ENCODE results near the gene ABHD17C.
"Not testable (repeated sequence)": the region's sequence is repeated elsewhere in the genome, so short reads cannot be mapped to it uniquely, and the experiment has no call there.

Gene ABHD17C

DNA sequence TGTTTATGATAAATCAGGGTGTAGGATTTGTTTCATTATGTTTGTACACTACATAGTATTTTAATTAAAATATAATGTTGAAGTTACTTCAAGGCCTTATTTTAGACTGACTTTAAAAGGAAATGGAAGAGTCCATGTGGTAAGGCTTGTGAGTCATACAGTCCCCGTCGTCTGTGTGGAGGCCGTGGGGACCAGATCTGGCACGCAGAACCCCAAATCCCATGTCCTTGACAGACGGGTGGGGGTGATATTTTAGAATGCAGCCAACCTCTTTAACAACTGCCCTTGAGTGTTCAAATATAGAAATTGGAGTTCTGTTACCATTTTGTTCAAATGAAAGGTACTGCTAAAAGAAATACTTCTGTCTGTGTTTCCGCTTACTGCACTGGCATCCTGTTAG is 35.8 kb downstream of the ABHD17C start:
- DNase-seq (ENCODE audit: low read depth in 2 of 2): no peak

GRCh38 chr15:80732167-80732566 is 37.1 kb downstream of the ABHD17C start:
- no peak for DNase-seq (ENCODE audit: low read depth in 2 of 2)

GRCh38 chr15:80732818-80733217 is 37.7 kb downstream of the ABHD17C start:
- DNase-seq (ENCODE audit: low read depth in 2 of 2): no peak

DNA sequence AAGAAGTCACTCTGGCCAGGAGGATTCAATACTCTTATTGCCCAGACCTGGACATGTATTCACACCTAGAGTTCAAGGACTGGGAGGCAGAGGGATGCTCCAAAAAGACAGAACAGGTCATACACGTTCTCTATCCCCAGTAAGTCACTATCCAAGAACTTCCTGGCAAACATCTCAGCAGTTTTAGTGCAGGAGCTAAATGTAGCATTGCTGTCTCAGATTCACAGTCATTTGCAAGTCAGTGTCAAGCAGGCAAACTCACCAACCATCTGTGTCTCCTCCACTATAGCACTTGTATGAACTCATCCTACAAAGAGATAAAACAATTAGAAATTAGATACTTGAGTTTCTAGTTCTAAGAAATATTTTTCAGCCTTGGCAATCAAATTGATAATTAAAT is 38.4 kb downstream of the ABHD17C start:
- no peak for DNase-seq (ENCODE audit: low read depth in 2 of 2)

DNA sequence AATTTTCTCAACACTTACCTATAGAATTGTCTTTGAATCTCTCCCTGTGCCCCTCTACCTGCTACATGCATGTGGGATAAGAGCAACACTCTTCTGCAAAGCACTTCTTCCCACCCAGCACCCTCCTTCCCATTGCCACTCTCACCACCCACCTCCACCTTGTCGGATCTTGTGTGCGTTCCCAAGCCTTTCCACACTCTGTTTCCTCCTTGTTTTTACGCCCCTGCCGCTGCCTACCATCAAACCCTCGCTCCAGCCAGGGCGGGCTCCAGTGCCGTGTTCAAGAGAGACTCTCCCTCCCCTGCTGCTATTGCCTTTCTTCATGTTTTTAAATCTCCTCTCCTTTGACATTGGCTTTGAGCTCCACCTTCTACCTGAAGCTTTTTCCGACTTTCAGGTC is 40.2 kb downstream of the ABHD17C start:
- DNase-seq (ENCODE audit: low read depth in 2 of 2): no peak

DNA sequence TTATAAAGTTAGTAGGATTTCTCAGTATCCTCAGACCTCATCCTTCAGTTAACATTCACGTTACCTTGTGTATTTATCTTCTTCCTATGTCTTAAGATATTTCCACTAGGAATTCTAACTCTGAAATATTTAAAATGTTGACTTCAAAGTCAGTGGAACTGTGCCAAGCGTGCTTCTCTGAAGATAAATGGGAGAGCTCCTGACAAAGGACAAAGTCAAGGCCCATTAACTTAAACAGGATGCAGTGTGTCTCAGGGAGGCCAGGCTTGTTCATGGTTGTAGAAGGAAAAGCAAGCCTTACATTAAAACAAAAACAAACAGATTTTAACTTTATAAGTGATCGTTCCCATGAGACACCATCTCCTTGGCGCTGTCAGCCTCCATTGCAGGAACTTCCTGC is 41.5 kb downstream of the ABHD17C start:
- no peak for DNase-seq (ENCODE audit: low read depth in 2 of 2)

- DNase-seq (ENCODE audit: low read depth in 2 of 2): no peak
These were observed 44.8 kb downstream of the ABHD17C start for GRCh38 chr15:80739919-80740318.

GRCh38 chr15:80742081-80742480 is 47.0 kb downstream of the ABHD17C start:
- DNase-seq (ENCODE audit: low read depth in 2 of 2): no peak

DNA sequence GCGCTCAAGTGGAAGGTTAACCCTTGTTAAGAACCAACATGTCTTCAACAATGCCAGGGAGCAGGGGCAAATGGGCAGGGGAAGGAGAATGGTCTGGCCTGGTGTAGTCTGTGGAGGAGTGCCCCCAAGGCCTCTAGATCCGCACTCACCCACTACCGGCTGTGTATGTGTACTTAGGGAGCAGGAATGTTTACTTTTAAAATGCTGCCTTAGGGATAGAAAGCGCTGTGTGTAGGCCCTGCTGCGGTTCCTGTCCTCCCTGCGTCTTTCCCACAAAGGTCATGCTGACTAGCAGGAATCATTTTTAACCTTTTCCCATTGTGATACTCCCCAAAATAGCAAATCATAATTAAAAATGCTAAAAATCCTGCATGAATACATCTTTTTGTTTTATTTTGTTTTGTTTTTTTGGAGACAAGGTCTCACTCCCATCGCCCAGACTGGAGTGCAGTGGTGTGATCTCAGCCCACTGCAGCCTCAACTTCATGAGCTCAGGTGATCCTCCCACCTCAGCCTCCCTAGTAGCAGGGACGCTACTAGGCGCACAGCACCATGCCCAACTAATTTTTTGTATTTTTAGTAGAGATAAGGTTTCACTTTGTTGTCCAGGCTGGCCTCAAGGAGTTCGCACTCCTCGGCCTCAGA is 48.2 kb downstream of the ABHD17C start:
- DNase-seq (ENCODE audit: low read depth in 2 of 2): no peak

GRCh38 chr15:80744415-80744814 is 49.3 kb downstream of the ABHD17C start:
- no peak for DNase-seq (ENCODE audit: low read depth in 2 of 2)

GRCh38 chr15:80744826-80745225 is 49.7 kb downstream of the ABHD17C start:
- no peak for DNase-seq (ENCODE audit: low read depth in 2 of 2)

DNA sequence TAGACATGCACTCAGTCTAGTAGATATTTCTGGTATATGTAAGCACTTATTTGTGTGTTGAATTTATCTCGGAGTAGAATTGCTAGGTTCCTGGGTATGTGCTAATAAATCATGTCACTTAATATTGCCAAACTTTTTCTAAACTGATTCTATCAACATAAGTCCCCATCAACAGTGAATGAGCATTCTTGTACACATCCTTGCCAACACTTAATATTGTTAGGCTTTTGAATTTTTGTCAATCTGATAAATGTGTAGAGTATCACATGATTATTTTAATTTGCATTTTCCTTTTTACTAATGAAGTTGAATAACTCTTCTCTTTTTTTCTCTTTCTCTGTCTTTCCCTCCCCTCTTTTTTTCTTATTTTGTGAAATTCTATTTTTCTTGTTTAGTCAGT is 50.8 kb downstream of the ABHD17C start:
- no peak for DNase-seq (ENCODE audit: low read depth in 2 of 2)

GRCh38 chr15:80747317-80748053 is 52.4 kb downstream of the ABHD17C start:
- no peak for DNase-seq (ENCODE audit: low read depth in 2 of 2)

DNA sequence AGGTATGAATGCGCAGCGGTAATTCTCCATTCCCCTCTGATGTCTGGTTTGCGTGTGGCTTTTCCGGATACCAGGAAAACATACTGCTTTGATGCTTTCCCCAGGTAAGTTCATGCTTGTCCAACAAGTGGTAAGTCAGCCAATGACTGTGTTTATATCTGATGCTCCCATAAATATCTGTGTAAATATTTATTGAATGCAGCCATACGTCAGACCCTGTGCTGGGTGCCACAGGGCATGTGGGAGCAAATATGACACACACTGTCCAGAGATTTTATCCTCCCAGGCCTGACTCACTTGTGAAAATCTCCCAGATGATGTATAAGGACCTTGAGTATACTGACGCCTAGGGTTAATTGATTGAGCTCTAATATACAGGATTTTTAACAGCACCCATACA is 54.5 kb downstream of the ABHD17C start:
- no peak for DNase-seq (ENCODE audit: low read depth in 2 of 2)

DNA sequence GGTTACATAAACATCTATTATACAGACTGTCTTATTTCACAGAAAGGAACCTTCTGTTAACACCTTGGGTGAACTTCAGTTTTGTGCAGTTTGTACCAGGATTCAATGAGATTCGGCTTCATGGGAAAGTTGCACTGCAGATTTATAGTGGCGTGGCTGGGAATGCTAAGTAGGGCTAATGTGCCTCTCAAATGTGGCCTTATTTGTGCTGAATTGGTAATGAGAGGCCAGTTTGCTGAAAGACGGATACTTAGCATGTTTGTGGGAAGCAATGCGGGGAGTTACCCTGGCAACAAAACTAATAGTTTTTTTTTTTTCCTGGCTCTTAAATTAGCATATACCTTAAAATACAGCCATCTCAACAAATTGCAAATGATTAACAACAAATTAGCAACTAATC is 55.5 kb downstream of the ABHD17C start:
- no peak for DNase-seq (ENCODE audit: low read depth in 2 of 2)

DNA sequence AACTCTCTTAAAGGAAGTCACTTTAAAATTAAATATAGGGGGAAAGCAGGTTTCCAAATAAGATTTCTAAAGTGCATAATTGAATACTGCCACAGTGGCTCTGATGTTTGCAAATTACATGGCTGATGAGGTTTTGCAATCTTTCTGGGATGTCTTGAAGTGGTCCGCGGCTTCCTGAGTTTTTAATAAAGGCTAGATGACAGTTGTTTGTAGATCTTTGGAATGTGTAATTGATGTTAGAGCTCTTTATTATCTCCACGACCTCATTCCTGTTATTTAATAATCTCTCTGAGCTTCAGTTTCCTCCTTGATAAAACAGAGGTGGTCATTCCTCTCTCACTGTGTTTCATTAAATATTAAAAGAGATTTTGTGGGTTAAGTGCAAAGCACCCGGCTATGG is 57.1 kb downstream of the ABHD17C start:
- no peak for DNase-seq (ENCODE audit: low read depth in 2 of 2)

DNA sequence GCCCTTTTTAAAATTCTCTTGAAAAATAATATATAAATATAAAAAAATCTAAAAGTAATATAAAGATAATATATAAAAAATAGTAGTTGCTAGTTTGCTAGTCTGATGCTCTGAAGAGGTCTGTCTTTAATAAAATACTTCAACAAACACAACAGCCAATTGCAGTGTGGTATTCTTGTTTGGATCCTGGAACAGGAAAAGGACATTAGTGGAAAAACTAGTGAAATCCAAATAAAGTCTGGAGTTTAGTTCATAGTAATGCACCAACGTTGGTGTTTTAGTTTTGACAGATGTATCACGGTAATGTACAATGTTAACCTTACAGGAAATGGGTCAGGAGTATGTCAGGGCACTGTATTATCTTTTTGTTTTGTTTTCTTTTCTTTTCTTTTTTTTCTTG is 58.1 kb downstream of the ABHD17C start:
- no peak for DNase-seq (ENCODE audit: low read depth in 2 of 2)

- DNase-seq (ENCODE audit: low read depth in 2 of 2): no peak
These were observed 58.9 kb downstream of the ABHD17C start for GRCh38 chr15:80754014-80754413.

DNA sequence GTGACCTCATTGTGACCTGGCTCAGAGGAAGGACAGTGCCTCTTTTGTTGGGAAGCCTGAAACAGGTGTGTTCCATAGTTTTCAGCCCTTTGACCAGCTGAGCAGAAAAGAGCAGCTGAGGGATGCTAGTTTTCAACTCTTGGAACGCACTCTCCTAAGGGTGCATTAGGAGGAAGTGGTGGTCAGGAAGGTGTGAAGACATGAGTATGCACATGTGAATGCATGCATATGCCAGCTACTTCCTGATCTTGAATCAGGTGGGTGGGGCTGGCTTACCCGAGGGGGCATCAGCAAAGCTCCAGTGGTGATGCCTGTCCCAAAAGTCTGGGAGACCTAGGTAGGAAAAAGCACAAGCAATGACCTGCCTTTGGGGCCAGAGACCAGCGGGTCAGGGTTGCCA is 60.8 kb downstream of the ABHD17C start:
- DNase-seq (ENCODE audit: low read depth in 2 of 2): no peak

DNA sequence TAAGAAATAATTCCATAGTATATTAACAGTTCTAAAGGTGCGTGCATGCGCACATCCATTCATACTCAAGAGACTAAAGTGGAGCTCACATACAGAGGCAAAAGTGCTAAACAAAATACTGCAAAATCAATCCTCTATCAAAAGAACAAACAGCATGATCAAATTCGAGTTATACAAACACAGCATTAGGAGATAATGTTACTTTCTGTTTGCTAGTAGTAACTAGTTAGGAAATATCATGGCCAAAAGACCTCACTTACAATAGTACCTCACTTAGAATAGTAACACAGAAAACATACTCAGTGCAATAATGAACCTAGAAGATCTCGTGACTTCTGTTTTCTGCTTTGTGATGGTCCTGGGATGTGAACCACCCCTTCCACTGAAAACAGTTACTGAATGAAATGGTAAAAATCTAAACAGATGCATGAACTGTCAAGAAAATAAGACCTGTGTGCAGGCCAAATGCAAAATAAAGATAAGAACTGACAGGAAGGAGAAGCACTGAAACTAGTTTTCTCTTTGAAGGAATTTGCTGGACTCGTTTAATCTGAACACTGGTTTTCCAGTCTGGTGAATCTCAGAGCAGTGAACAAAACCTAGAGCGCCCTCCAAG is 63.1 kb downstream of the ABHD17C start:
- no peak for DNase-seq (ENCODE audit: low read depth in 2 of 2)

DNA sequence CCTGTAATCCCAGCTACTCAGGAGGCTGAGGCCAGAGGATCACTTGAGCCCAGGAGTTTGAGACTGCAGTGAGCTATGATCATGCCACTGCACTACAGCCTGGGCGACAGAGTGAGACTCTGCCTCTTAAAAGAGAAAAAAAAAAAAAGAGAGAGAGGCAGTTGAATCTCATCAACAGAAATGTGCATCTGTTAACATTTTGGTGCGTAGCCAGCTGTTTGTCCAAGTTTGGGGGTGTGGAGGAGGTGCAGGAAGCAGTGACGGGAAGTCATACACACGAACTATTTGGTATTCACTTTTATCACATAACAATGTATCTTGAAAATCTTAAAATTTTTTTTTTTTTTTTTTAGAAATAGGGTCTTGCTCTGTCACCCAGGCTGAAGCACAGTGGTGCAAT is 65.8 kb downstream of the ABHD17C start:
- DNase-seq (ENCODE audit: low read depth in 2 of 2): no peak

DNA sequence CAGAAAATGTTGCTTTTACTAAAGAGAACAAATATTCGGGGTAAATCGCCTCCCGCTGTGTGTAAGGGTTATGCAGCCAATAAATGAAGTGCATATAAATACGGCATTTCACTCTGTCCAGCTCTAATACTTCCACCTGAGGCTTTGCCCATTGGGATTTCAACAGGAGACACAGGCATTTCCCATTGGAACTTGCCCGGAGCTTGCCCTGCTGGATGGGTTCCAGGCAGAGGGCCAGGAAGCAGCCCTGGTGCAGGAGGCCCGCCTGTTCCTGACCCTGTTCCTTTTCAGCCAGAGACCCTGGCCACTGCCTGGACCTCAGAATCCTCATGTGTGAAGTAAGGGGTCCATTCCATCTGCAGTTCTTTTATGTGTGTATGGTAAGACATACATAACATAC is 66.6 kb downstream of the ABHD17C start:
- no peak for DNase-seq (ENCODE audit: low read depth in 2 of 2)

- DNase-seq (ENCODE audit: low read depth in 2 of 2): not testable (repeated sequence)
These were observed 68.1 kb downstream of the ABHD17C start for GRCh38 chr15:80763235-80763634.
